GM06990 (cell line): ENCODE measurements around the gene ZNRF1.

Experiments used
- DNase-seq: peaks from one replicate; pipeline ENCODE4 v3.0.0-alpha.2; 2011; ENCODE audit not compliant: insufficient read length; ENCODE audit errors: extremely low read depth
- H3K27me3 ChIP-seq: replicated peaks from 2 replicates; pipeline ENCODE4 v1.6.0; 2011; ENCODE audit warnings: low read length; ENCODE audit not compliant: control insufficient read depth, insufficient read depth
- H3K36me3 ChIP-seq: 2 replicates; pipeline ENCODE4 v1.5.1; 2011; ENCODE audit warnings: low read length; ENCODE audit not compliant: control insufficient read depth, insufficient read depth
- H3K4me3 ChIP-seq: replicated peaks from 2 replicates; pipeline ENCODE4 v1.5.1; 2011; ENCODE audit warnings: low read depth, mild to moderate bottlenecking, control low read depth, low read length
- TF ChIP-seq, protein P1 (sequence below): IDR thresholded peaks from 2 replicates; pipeline ENCODE4 v1.5.1; 2011; ENCODE audit warnings: low read length, control low read depth, mild to moderate bottlenecking, inconsistent platforms; ENCODE audit not compliant: insufficient read depth, poor library complexity, severe bottlenecking

ZNRF1 gene

DNA sequence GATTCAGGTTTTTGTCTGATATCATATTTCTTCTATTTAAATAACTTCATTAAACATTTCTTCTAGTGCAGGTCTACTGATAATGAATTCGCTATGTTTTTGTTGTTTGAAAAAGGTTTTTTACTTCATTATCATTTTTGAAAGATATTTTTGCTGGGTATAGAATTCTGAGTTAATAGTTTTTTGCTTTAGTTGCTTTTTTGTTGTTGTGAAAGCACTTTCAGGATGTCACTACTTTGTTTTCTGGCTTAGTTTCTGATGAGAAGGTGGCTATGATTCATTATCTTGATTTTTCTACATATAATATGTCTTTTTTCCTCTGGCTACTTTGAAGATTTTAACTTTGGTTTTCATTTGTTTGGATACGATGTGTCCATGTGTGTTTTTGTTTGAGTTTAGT is 153.0 kb downstream of the ZNRF1 start:
- no peaks in the 10 kb centered on the region for H3K27me3 ChIP-seq
- peaks cover 3% of the 10 kb centered on the region for H3K36me3 ChIP-seq
- no peak for DNase-seq
- TF ChIP-seq, protein P1, sequence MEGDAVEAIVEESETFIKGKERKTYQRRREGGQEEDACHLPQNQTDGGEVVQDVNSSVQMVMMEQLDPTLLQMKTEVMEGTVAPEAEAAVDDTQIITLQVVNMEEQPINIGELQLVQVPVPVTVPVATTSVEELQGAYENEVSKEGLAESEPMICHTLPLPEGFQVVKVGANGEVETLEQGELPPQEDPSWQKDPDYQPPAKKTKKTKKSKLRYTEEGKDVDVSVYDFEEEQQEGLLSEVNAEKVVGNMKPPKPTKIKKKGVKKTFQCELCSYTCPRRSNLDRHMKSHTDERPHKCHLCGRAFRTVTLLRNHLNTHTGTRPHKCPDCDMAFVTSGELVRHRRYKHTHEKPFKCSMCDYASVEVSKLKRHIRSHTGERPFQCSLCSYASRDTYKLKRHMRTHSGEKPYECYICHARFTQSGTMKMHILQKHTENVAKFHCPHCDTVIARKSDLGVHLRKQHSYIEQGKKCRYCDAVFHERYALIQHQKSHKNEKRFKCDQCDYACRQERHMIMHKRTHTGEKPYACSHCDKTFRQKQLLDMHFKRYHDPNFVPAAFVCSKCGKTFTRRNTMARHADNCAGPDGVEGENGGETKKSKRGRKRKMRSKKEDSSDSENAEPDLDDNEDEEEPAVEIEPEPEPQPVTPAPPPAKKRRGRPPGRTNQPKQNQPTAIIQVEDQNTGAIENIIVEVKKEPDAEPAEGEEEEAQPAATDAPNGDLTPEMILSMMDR: no peak
- H3K4me3 ChIP-seq: no peak overlapping the region

GRCh38 chr16:75152635-75153034 is 153.8 kb downstream of the ZNRF1 start:
- peaks cover 3% of the 10 kb centered on the region for H3K36me3 ChIP-seq
- DNase-seq: no peak
- TF ChIP-seq, protein P1: no peak
- no peaks in the 10 kb centered on the region for H3K27me3 ChIP-seq
- H3K4me3 ChIP-seq: no peak overlapping the region

GRCh38 chr16:75160386-75160785 is 161.6 kb downstream of the ZNRF1 start:
- no peak overlapping the region for H3K4me3 ChIP-seq
- no peaks in the 10 kb centered on the region; the same call in 1 of the 2 replicates for H3K36me3 ChIP-seq

More at GRCh38 chr16:75160386-75160785, 161.6 kb downstream of the ZNRF1 start:
- no peaks in the 10 kb centered on the region for H3K27me3 ChIP-seq
- TF ChIP-seq, protein P1: no peak
- DNase-seq: no peak
